ENCODE measurements around the gene IFNGR2. TPM values are rescaled to one million over a fixed set of nuclear protein-coding genes. Genes with fewer than 3 reads are reported as not detected.

The IFNGR2 gene
- 100 to 1,000 TPM in 1 of 2 donors, 10 to 100 TPM in 1; 88.1 to 122 TPM for total RNA-seq

GRCh38 chr21:33403128-33403785 lies at the start of gene IFNGR2:
Gene IFNGR2, plus strand, starts transcription at chr21:33403413. Its CDS starts 131 bp downstream, at chr21:33403544.
- peak within 1 kb of the TSS; percentile 70 to 77 for H3K4me3 ChIP-seq
- no peak for DNase-seq (ENCODE audit: low spot score)
- WGBS = under 1% methylated on average over 59 of the region's 89 CpGs

GRCh38 chr21:33355355-33355754 lies 47.9 kb upstream of the IFNGR2 start:
- Histone ChIP-seq H3K9me3 (no peaks in the 10 kb centered on the region), H3K36me3 (peaks cover 0 to 5% of the 10 kb centered on the region in 2 donors), H3K27me3 (replicated peaks; ENCODE audit: insufficient read depth) (no peaks in the 10 kb centered on the region), H3K4me3 (no peak overlapping the region), H3K27ac (no peak overlapping the region), H3K4me1 (replicated peaks) (no peaks in the 10 kb centered on the region)
- 87% methylated on average over 6 of the region's 6 CpGs for WGBS
- no peak for TF ChIP-seq POLR2A (IDR thresholded peaks at IDR 0.05)
- no peak for TF ChIP-seq CTCF (IDR thresholded peaks at IDR 0.05)
- TF ChIP-seq POLR2AphosphoS5 (IDR thresholded peaks at IDR 0.05) = no peak
- intact Hi-C loops (cut with DNase I) = no loop called here
- DNase-seq (ENCODE audit: low spot score) = no peak

More at GRCh38 chr21:33403128-33403785, at the start of gene IFNGR2:
- no peaks in the 10 kb centered on the region for H3K9me3 ChIP-seq
- H3K36me3 ChIP-seq = no peaks in the 10 kb centered on the region
- H3K27me3 ChIP-seq (replicated peaks; ENCODE audit: insufficient read depth) = no peaks in the 10 kb centered on the region
- H3K4me1 ChIP-seq (replicated peaks) = no peaks in the 10 kb centered on the region
- TF ChIP-seq POLR2AphosphoS5 (IDR thresholded peaks at IDR 0.05) = no peak
- peak; percentile 33 for TF ChIP-seq POLR2A (IDR thresholded peaks at IDR 0.05)
- peak within 1 kb of the TSS; percentile 92 to 95 for H3K27ac ChIP-seq
- intact Hi-C loops (cut with DNase I) = no loop called here

GRCh38 chr21:33355996-33356395 lies 47.2 kb upstream of the IFNGR2 start:
- intact Hi-C loops (cut with DNase I) = no loop called here
- WGBS = 84% methylated on average over 11 of the region's 11 CpGs
- no peak for DNase-seq (ENCODE audit: low spot score)
- no peaks in the 10 kb centered on the region for H3K9me3 ChIP-seq
- H3K27ac ChIP-seq = no peak overlapping the region
- TF ChIP-seq POLR2A (IDR thresholded peaks at IDR 0.05) = no peak
- no peak for TF ChIP-seq CTCF (IDR thresholded peaks at IDR 0.05)
- TF ChIP-seq POLR2AphosphoS5 (IDR thresholded peaks at IDR 0.05) = no peak
- no peaks in the 10 kb centered on the region for H3K27me3 ChIP-seq (replicated peaks; ENCODE audit: insufficient read depth)
- H3K4me1 ChIP-seq (replicated peaks) = no peaks in the 10 kb centered on the region
- H3K4me3 ChIP-seq = no peak overlapping the region
- H3K36me3 ChIP-seq = peaks cover 0 to 5% of the 10 kb centered on the region in 2 donors

- peaks cover 0 to 5% of the 10 kb centered on the region in 2 donors for H3K36me3 ChIP-seq
- no peak for DNase-seq (ENCODE audit: low spot score)
- 92% methylated on average over 8 of the region's 8 CpGs for WGBS
- no peaks in the 10 kb centered on the region for H3K4me1 ChIP-seq (replicated peaks)
- no peaks in the 10 kb centered on the region for H3K27me3 ChIP-seq (replicated peaks; ENCODE audit: insufficient read depth)
- no peaks in the 10 kb centered on the region for H3K9me3 ChIP-seq
- no peak for TF ChIP-seq POLR2AphosphoS5 (IDR thresholded peaks at IDR 0.05)
- no peak for TF ChIP-seq POLR2A (IDR thresholded peaks at IDR 0.05)
- TF ChIP-seq CTCF (IDR thresholded peaks at IDR 0.05) = no peak
- intact Hi-C loops (cut with DNase I) = no loop called here
- H3K27ac ChIP-seq = no peak overlapping the region
- no peak overlapping the region for H3K4me3 ChIP-seq
Observed at GRCh38 chr21:33357177-33357576, 46.0 kb upstream of the IFNGR2 start.

GRCh38 chr21:33359446-33359845 lies 43.8 kb upstream of the IFNGR2 start:
- no peaks in the 10 kb centered on the region for H3K4me1 ChIP-seq (replicated peaks)
- H3K4me3 ChIP-seq = no peak overlapping the region
- TF ChIP-seq POLR2A (IDR thresholded peaks at IDR 0.05) (no peak), POLR2AphosphoS5 (IDR thresholded peaks at IDR 0.05) (no peak), CTCF (IDR thresholded peaks at IDR 0.05) (no peak)
- H3K27ac ChIP-seq = no peak overlapping the region
- H3K27me3 ChIP-seq (replicated peaks; ENCODE audit: insufficient read depth) = no peaks in the 10 kb centered on the region
- no peaks in the 10 kb centered on the region for H3K9me3 ChIP-seq
- WGBS = 84% methylated on average over 4 of the region's 4 CpGs
- intact Hi-C loops (cut with DNase I) = no loop called here
- H3K36me3 ChIP-seq = peaks cover 0 to 5% of the 10 kb centered on the region in 2 donors
- no peak for DNase-seq (ENCODE audit: low spot score)
